Activated naive CD8-positive, alpha-beta T cell treated with anti-CD3 and anti-CD28 coated beads, Interleukin-2, amount 50 U/mL, for 16 hours (primary cell): ENCODE data around the gene MCF2L.
A peak's percentile ranks its signal among the peaks of the same experiment; 100 is the strongest.
"Not testable (repeated sequence)": the region's sequence is repeated elsewhere in the genome, so short reads cannot be mapped to it uniquely, and the experiment has no call there.

Experiments
- DNase-seq: peaks from one replicate; pipeline ENCODE4 v3.0.0-alpha.2; 2020; ENCODE audit warnings: low read depth, low spot score

Gene MCF2L

GRCh38 chr13:113016526-113017295 lies 47.7 kb downstream of the MCF2L start:
- no peak for DNase-seq

- DNase-seq, result no peak
Measured at GRCh38 chr13:113017506-113018215, 48.6 kb downstream of the MCF2L start.

- DNase-seq, result no peak
Measured at GRCh38 chr13:113018676-113019465, 49.9 kb downstream of the MCF2L start.

- no peak for DNase-seq
Measured at GRCh38 chr13:113020323-113021080, 51.5 kb downstream of the MCF2L start.

- DNase-seq, result no peak
Measured at GRCh38 chr13:113021391-113021790, 52.4 kb downstream of the MCF2L start.

- no peak for DNase-seq
Measured at GRCh38 chr13:113021811-113022210, 52.8 kb downstream of the MCF2L start.

GRCh38 chr13:113022391-113022744 lies 53.4 kb downstream of the MCF2L start:
- no peak for DNase-seq

GRCh38 chr13:113022745-113023574 lies 53.9 kb downstream of the MCF2L start:
- no peak for DNase-seq

GRCh38 chr13:113023694-113024430 lies 54.8 kb downstream of the MCF2L start:
- DNase-seq, result no peak

GRCh38 chr13:113024466-113024865 lies 55.5 kb downstream of the MCF2L start:
- DNase-seq, result no peak

GRCh38 chr13:113026391-113026910 lies 57.4 kb downstream of the MCF2L start:
- DNase-seq, result no peak

GRCh38 chr13:113027095-113027494 lies 58.1 kb downstream of the MCF2L start:
- DNase-seq, result no peak

- DNase-seq, result no peak
Measured at GRCh38 chr13:113027566-113027965, 58.6 kb downstream of the MCF2L start.

- DNase-seq, result no peak
Measured at GRCh38 chr13:113028336-113029060, 59.5 kb downstream of the MCF2L start.

- DNase-seq, result no peak
Measured at GRCh38 chr13:113029061-113029445, 60.0 kb downstream of the MCF2L start.

GRCh38 chr13:113029487-113030258 lies 60.7 kb downstream of the MCF2L start:
- peak; percentile 11 for DNase-seq

- not testable (repeated sequence) for DNase-seq
Measured at GRCh38 chr13:113030259-113030640, 61.2 kb downstream of the MCF2L start.

- no peak for DNase-seq
Measured at GRCh38 chr13:113031465-113031864, 62.5 kb downstream of the MCF2L start.
